ENCODE results near the gene NDUFV2. TPM values are rescaled to one million over a fixed set of nuclear protein-coding genes. Genes with fewer than 3 reads are reported as not detected.

Gene NDUFV2
- total and polyA plus RNA-seq, 2 donors from 2014 or later = 131 to 391 TPM

DNA sequence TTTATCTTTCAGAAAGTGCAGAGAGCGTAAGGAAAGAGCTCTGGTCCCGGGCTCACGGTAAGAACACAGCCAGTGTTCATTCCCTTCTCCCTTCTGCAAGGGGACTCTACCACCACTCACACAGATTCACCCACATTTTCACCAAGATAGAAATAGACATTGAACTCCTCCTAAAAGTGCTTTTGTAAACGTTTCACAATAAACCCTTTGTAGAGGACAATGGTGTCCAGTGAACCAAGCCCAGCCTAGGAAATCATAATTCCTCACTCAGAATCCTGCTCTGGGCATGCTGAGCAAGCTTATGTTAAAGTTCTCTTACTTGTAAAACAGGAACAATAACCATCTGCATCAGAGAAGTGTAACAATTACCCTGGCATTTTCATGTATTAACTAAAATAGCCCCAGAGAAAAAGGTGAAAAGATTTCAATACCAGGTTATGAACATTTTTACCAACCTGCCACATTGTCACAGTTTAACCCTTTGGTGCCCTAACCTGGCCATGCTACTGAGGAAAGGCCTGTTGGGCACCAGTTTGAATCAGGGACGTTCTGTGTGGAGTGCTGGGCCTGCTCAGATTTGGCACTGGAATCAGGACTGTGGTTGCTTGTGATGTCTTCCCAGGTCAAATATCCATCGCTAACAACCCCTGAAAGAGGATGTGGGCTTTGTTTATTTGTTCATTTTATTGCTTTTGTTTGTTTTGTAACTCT, 22.5 kb upstream of the NDUFV2 start:
- no peaks in the 10 kb centered on the region for H3K4me1 ChIP-seq (ENCODE audit: control insufficient read depth in 2 of 3, insufficient read depth in 2 of 3, low read depth in 1 of 3, low read length in 3 of 3)
- H3K9me3 ChIP-seq (ENCODE audit: control insufficient read depth in 2 of 3, insufficient read depth in 1 of 3, low read length in 3 of 3) = no peaks in the 10 kb centered on the region
- FAIRE-seq = no peak
- TF ChIP-seq, protein P1, sequence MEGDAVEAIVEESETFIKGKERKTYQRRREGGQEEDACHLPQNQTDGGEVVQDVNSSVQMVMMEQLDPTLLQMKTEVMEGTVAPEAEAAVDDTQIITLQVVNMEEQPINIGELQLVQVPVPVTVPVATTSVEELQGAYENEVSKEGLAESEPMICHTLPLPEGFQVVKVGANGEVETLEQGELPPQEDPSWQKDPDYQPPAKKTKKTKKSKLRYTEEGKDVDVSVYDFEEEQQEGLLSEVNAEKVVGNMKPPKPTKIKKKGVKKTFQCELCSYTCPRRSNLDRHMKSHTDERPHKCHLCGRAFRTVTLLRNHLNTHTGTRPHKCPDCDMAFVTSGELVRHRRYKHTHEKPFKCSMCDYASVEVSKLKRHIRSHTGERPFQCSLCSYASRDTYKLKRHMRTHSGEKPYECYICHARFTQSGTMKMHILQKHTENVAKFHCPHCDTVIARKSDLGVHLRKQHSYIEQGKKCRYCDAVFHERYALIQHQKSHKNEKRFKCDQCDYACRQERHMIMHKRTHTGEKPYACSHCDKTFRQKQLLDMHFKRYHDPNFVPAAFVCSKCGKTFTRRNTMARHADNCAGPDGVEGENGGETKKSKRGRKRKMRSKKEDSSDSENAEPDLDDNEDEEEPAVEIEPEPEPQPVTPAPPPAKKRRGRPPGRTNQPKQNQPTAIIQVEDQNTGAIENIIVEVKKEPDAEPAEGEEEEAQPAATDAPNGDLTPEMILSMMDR (IDR thresholded peaks at IDR 0.05; ENCODE audit: borderline replicate concordance, extremely low read depth, insufficient read depth) = no peak
- no peak overlapping the region for H3K4me3 ChIP-seq (ENCODE audit: low read length in 3 of 3)
- no peak for DNase-seq
- no peak overlapping the region for H3K27ac ChIP-seq (ENCODE audit: low read depth in 2 of 2, low read length in 2 of 2)
- no peaks in the 10 kb centered on the region for H3K27me3 ChIP-seq (ENCODE audit: control insufficient read depth, insufficient read depth, low read length)
- H3K36me3 ChIP-seq (ENCODE audit: control insufficient read depth in 2 of 3, insufficient read depth in 3 of 3, low read length in 3 of 3) = no peaks in the 10 kb centered on the region
- no peak overlapping the region for H3K9ac ChIP-seq (ENCODE audit: low read length in 3 of 3)
- intact Hi-C loops (cut with DNase I) = no loop called here

DNA sequence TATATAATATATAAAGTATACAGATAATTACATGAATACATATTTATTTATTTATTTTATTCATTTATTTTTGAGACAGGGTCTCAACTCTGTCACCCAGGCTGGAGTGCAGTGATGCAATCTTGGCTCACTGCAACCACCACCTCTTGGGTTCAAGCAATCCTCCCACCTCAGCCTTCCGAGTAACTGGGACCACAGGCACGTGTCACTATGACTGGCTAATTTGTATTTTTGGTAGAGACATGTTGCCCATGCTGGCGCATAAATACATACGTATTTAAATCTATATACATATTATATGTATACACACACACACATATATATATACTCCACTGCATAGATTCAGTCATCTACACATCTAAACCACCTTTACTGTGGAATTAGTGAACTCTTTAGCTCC, 20.6 kb upstream of the NDUFV2 start:
- intact Hi-C loops (cut with DNase I) = no loop called here
- FAIRE-seq (no peak), DNase-seq (no peak)
- H3K27ac ChIP-seq (ENCODE audit: low read depth in 2 of 2, low read length in 2 of 2) = no peak overlapping the region
- H3K9me3 ChIP-seq (ENCODE audit: control insufficient read depth in 2 of 3, insufficient read depth in 1 of 3, low read length in 3 of 3) = no peaks in the 10 kb centered on the region
- TF ChIP-seq, protein P1 (IDR thresholded peaks at IDR 0.05; ENCODE audit: borderline replicate concordance, extremely low read depth, insufficient read depth) = no peak
- H3K27me3 ChIP-seq (ENCODE audit: control insufficient read depth, insufficient read depth, low read length) = no peaks in the 10 kb centered on the region
- no peaks in the 10 kb centered on the region for H3K36me3 ChIP-seq (ENCODE audit: control insufficient read depth in 2 of 3, insufficient read depth in 3 of 3, low read length in 3 of 3)
- no peak overlapping the region for H3K9ac ChIP-seq (ENCODE audit: low read length in 3 of 3)
- no peaks in the 10 kb centered on the region for H3K4me1 ChIP-seq (ENCODE audit: control insufficient read depth in 2 of 3, insufficient read depth in 2 of 3, low read depth in 1 of 3, low read length in 3 of 3)
- no peak overlapping the region for H3K4me3 ChIP-seq (ENCODE audit: low read length in 3 of 3)

DNA sequence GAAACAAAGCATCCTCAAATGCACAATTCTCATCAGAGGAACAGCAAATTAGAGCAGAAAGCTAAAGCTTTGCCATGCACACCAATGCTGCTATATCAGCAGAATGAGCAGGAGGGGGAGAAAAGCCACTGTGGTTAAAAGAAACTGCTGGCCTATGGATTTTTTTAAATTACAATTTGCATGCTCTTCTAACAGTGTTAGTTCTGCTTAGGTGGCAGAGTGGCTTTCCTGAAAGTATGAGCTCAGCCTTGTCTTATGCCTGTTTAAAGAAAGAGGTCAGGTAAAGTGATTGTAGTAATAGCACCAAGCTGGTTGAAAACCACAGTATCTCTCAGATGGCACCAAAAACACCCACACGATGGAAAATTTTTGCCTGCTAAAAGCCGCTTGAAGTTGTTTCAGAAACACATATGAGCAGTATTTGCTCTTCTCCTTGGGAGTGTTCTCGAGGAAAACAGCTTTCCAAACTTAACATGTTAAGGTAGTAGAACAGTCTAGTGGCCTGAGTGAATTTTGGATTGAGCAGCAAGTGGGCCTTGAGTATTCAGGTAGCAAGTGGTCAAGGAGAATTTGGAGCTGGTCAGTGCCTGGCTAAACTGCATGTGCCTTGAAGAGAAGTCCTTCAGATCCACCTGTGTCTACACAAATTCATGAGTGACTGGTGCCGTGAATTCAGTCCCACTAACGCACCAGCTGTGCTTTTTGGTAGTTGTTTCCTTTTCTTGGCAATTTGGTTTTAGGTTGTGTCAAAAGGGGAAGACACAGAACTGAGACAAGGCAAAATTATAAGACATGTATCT, 19.6 kb upstream of the NDUFV2 start:
- FAIRE-seq (no peak), DNase-seq (no peak)
- TF ChIP-seq, protein P1 (IDR thresholded peaks at IDR 0.05; ENCODE audit: borderline replicate concordance, extremely low read depth, insufficient read depth) = no peak
- Histone ChIP-seq H3K9me3 (ENCODE audit: control insufficient read depth in 2 of 3, insufficient read depth in 1 of 3, low read length in 3 of 3) (no peaks in the 10 kb centered on the region), H3K4me1 (ENCODE audit: control insufficient read depth in 2 of 3, insufficient read depth in 2 of 3, low read depth in 1 of 3, low read length in 3 of 3) (no peaks in the 10 kb centered on the region), H3K27me3 (ENCODE audit: control insufficient read depth, insufficient read depth, low read length) (no peaks in the 10 kb centered on the region), H3K9ac (ENCODE audit: low read length in 3 of 3) (no peak overlapping the region), H3K27ac (ENCODE audit: low read depth in 2 of 2, low read length in 2 of 2) (no peak overlapping the region), H3K36me3 (ENCODE audit: control insufficient read depth in 2 of 3, insufficient read depth in 3 of 3, low read length in 3 of 3) (no peaks in the 10 kb centered on the region), H3K4me3 (ENCODE audit: low read length in 3 of 3) (no peak overlapping the region)
- intact Hi-C loops (cut with DNase I) = no loop called here

All from kidney (tissue), 14 donors.